ENCODE data around the gene NSUN4. TPM values are rescaled to one million over a fixed set of nuclear protein-coding genes. Genes with fewer than 3 reads are reported as not detected.

NSUN4 gene
- total RNA-seq (2013) = 10.6 TPM
- polyA plus RNA-seq (10 to 100 TPM in 2 of 3 donors, 1 to 10 TPM in 1; 8.5 to 12.8 (median 10.4) TPM), polyA minus RNA-seq (12.9 and 13.4 TPM in 2 replicates), total RNA-seq (10.5 to 33.9 (median 22.7) reads per million in 11 experiments)

DNA sequence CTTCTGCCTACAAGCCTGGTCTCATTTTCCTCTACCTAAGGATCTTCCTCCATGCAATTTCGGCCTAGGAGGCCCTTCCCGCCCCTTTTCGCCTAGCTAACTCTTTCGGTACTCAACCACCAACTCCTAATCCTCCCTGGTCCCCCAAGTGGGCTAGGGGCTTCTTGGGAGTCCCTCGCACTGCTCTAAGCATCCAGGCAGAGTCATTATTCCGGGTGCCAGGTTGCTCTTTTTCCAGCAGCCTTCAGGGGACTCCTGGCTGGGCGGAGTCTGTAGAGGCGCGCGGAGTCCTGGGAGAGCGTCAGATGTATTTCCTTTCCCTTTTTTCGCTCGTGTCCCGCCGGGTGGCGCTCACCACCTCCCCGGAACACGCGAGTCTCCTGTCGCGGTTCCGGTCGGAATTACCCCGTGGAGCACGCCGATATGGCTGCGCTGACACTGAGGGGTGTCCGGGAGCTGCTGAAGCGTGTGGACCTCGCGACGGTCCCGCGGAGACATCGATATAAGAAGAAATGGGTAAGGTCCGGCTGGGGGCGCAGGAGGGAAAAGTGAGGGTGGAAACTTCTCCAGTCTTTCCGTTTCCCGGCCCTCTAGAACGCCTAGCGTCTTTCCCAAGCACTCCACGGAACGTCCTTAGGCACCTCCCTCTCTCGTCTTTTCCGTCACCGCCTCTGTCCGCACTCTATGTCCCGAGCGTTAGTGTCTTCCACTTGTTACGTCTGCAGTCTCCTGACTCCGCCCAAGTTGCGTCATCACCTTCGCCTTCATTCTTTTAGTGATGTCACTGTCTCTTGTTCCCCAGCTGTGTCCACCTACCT, at the start of gene NSUN4:
Gene NSUN4 (plus strand): TSS at position 404 of the 818 bp plus-strand sequence. CDS start 20 bp downstream, at position 424.
- H3K4me1 ChIP-seq (ENCODE audit: control insufficient read depth in 1 of 2, insufficient read depth in 2 of 2, low read length in 2 of 2) = peaks cover 19 to 24% of the 10 kb centered on the region in 2 donors
- under 1% methylated on average over 53 of the region's 53 CpGs for WGBS (ENCODE audit: insufficient coverage)
- H3K4me3 ChIP-seq (replicated peaks in 1 of 3; ENCODE audit: low read depth in 2 of 3, low read length in 3 of 3) = peak within 1 kb of the TSS; percentile 53 to 94 (median 61)
- H3K79me2 ChIP-seq (ENCODE audit: insufficient read depth, low read length) = peaks cover 26% of the 10 kb centered on the region
- peaks cover 32 to 36% of the 10 kb centered on the region in 2 donors for H3K36me3 Mint-ChIP-seq
- H3K4me1 Mint-ChIP-seq = peaks cover 27% of the 10 kb centered on the region
- H3K27ac Mint-ChIP-seq = peak within 1 kb of the TSS; percentile 99 to 100 (median 100)
- DNase-seq = peak; percentile 95 to 98 (median 97)
- intact Hi-C loops (cut with micrococcal nuclease) = loop anchor here (1.0 to 5.0 kb wide), 2 partner anchors 37 to 38 kb away; partner anchors contain the start of genes LRRC41 (in 2 of the 2) and UQCRH (in 2 of the 2)
- peak within 1 kb of the TSS; percentile 88 for H3K9ac ChIP-seq (ENCODE audit: insufficient read depth, low read length, poor library complexity, severe bottlenecking)
- peaks cover 28 to 30% of the 10 kb centered on the region in 2 donors for H3K36me3 ChIP-seq (replicated peaks in 1 of 2; ENCODE audit: control insufficient read depth in 1 of 2, insufficient read depth in 2 of 2, low read length in 2 of 2)
- H3K27ac ChIP-seq (ENCODE audit: low read depth in 1 of 2, low read length in 2 of 2) = peak within 1 kb of the TSS; percentile 96 to 97
- peak within 1 kb of the TSS; percentile 87 for H3K4me2 ChIP-seq (replicated peaks; ENCODE audit: extremely low read depth, low read length, poor library complexity, severe bottlenecking)
- TF ChIP-seq, protein P1, sequence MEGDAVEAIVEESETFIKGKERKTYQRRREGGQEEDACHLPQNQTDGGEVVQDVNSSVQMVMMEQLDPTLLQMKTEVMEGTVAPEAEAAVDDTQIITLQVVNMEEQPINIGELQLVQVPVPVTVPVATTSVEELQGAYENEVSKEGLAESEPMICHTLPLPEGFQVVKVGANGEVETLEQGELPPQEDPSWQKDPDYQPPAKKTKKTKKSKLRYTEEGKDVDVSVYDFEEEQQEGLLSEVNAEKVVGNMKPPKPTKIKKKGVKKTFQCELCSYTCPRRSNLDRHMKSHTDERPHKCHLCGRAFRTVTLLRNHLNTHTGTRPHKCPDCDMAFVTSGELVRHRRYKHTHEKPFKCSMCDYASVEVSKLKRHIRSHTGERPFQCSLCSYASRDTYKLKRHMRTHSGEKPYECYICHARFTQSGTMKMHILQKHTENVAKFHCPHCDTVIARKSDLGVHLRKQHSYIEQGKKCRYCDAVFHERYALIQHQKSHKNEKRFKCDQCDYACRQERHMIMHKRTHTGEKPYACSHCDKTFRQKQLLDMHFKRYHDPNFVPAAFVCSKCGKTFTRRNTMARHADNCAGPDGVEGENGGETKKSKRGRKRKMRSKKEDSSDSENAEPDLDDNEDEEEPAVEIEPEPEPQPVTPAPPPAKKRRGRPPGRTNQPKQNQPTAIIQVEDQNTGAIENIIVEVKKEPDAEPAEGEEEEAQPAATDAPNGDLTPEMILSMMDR (IDR thresholded peaks at IDR 0.05) = peak; percentile 73
- H2AFZ ChIP-seq (ENCODE audit: insufficient read depth, low read depth, low read length, poor library complexity, severe bottlenecking) = peak within 1 kb of the TSS; percentile 80
- peak within 1 kb of the TSS; percentile 100 for H3K4me3 Mint-ChIP-seq
- peaks cover 0 to 2% (median 0%) of the 10 kb centered on the region in 7 donors for H3K9me3 Mint-ChIP-seq
- peaks cover 0 to 1% (median 0%) of the 10 kb centered on the region in 3 donors for H3K27me3 Mint-ChIP-seq (ENCODE audit: low read depth in 3 of 3)
- peaks cover 4% of the 10 kb centered on the region for H4K20me1 ChIP-seq (ENCODE audit: insufficient read depth, low read length)
- no peaks in the 10 kb centered on the region for H3K9me3 ChIP-seq (replicated peaks in 1 of 2; ENCODE audit: control insufficient read depth in 1 of 2, insufficient read depth in 1 of 2, low read length in 2 of 2)
- H3K27me3 ChIP-seq (ENCODE audit: control insufficient read depth in 2 of 2, insufficient read depth in 2 of 2, low read length in 2 of 2) = no peaks in the 10 kb centered on the region

- DNase-seq = no peak
- Mint-ChIP-seq H3K4me3 (no peak overlapping the region), H3K36me3 (peaks cover 41 to 62% of the 10 kb centered on the region in 2 donors), H3K27ac (no peak overlapping the region), H3K27me3 (ENCODE audit: low read depth in 3 of 3) (peaks cover 0 to under 1% (median 0%) of the 10 kb centered on the region in 3 donors), H3K9me3 (no peaks in the 10 kb centered on the region), H3K4me1 (peaks cover 5% of the 10 kb centered on the region)
- no peak overlapping the region for H3K4me2 ChIP-seq (replicated peaks; ENCODE audit: extremely low read depth, low read length, poor library complexity, severe bottlenecking)
- no peaks in the 10 kb centered on the region for H3K9me3 ChIP-seq (replicated peaks in 1 of 2; ENCODE audit: control insufficient read depth in 1 of 2, insufficient read depth in 1 of 2, low read length in 2 of 2)
- H3K79me2 ChIP-seq (ENCODE audit: insufficient read depth, low read length) = peaks cover 28% of the 10 kb centered on the region
- peaks cover under 1% of the 10 kb centered on the region in 2 donors for H3K4me1 ChIP-seq (ENCODE audit: control insufficient read depth in 1 of 2, insufficient read depth in 2 of 2, low read length in 2 of 2)
- 100% methylated on average over 1 of the region's 2 CpGs for WGBS (ENCODE audit: insufficient coverage)
- H3K9ac ChIP-seq (ENCODE audit: insufficient read depth, low read length, poor library complexity, severe bottlenecking) = no peak overlapping the region
- H4K20me1 ChIP-seq (ENCODE audit: insufficient read depth, low read length) = peaks cover 13% of the 10 kb centered on the region
- no peak overlapping the region for H3K4me3 ChIP-seq (replicated peaks in 1 of 3; ENCODE audit: low read depth in 2 of 3, low read length in 3 of 3)
- no peaks in the 10 kb centered on the region for H3K27me3 ChIP-seq (ENCODE audit: control insufficient read depth in 2 of 2, insufficient read depth in 2 of 2, low read length in 2 of 2)
- intact Hi-C loops (cut with micrococcal nuclease) = no loop called here
- H3K36me3 ChIP-seq (replicated peaks in 1 of 2; ENCODE audit: control insufficient read depth in 1 of 2, insufficient read depth in 2 of 2, low read length in 2 of 2) = peaks cover 32 to 66% of the 10 kb centered on the region in 2 donors
- H2AFZ ChIP-seq (ENCODE audit: insufficient read depth, low read depth, low read length, poor library complexity, severe bottlenecking) = no peak overlapping the region
- H3K27ac ChIP-seq (ENCODE audit: low read depth in 1 of 2, low read length in 2 of 2) = no peak overlapping the region
- TF ChIP-seq, protein P1 (IDR thresholded peaks at IDR 0.05) = no peak
These were observed 45.3 kb upstream of the NSUN4 start for GRCh38 chr1:46295306-46295705.
